ENCODE measurements around the gene RASSF6.
"Not testable (repeated sequence)": the region's sequence is repeated elsewhere in the genome, so short reads cannot be mapped to it uniquely, and the experiment has no call there.

RASSF6 gene

GRCh38 chr4:73575660-73576059 is 44.6 kb downstream of the RASSF6 start:
- DNase-seq: no peak

- peak; percentile 18 to 33 for DNase-seq
These were observed 46.3 kb downstream of the RASSF6 start for GRCh38 chr4:73573794-73574528.

GRCh38 chr4:73550865-73551264 is 69.4 kb downstream of the RASSF6 start:
- not testable (repeated sequence) for DNase-seq

GRCh38 chr4:73544620-73545019 is 75.6 kb downstream of the RASSF6 start:
- no peak for DNase-seq

- no peak for DNase-seq
These were observed 79.0 kb downstream of the RASSF6 start for GRCh38 chr4:73541251-73541650.

DNA sequence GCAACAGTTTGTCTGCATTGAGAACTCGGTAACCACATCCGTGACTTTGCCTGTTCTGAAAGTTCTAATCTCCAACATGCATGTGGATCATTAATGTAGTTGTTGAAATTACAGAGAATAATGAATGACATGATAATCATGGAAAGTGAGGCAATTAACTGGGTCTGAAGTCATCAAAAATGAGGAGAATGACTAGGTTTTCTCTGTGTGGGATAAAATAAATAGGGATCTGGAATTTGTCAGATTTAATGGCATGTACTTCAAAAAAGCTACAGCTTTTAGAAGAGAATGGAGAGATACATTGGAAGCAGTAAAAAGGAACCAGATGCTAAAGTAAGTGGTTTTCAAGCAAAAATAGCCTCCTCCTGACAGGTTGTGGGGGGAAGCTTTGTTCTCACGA is 79.4 kb downstream of the RASSF6 start:
- no peak for DNase-seq

DNA sequence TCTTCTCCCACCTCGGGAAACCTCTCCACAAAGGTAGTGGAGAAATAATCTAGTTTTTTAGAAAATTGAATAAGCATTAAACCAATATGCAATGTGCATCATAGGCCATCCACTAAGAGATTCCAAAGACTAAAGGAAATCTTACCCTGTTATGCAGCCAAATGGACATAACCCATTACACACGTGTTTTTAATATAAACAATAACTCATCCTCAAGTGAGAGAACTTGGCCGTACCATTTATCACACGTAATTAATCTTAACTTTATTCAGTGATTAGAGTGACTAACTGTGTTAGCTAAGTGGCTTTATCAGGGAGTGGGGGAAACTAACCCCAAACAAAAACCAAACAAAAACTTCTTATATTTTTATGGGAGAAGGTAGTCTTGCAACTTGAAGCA is 80.8 kb downstream of the RASSF6 start:
- DNase-seq: no peak

- DNase-seq: no peak
These were observed 82.1 kb downstream of the RASSF6 start for GRCh38 chr4:73538162-73538561.

GRCh38 chr4:73533515-73534422 is 86.5 kb downstream of the RASSF6 start:
- DNase-seq: no peak

DNA sequence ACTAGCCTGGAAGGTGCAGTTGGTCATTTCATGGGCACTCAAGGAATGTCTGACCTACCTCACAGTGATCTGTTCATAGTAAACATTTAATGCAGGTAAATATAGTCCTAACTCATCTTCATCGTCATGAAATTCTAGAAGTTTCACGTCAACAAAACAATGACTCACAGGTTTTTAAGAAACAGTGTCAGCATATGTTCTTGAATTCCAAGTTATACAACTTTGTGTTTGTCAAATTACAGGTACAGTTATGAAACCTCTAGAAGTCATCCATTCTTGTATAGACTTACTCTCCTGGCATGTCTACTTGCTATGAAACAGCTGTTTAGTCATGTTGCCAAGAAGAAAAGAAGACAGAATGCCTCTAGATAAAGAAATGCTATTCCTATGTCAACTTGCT is 92.1 kb downstream of the RASSF6 start:
- no peak for DNase-seq

DNA sequence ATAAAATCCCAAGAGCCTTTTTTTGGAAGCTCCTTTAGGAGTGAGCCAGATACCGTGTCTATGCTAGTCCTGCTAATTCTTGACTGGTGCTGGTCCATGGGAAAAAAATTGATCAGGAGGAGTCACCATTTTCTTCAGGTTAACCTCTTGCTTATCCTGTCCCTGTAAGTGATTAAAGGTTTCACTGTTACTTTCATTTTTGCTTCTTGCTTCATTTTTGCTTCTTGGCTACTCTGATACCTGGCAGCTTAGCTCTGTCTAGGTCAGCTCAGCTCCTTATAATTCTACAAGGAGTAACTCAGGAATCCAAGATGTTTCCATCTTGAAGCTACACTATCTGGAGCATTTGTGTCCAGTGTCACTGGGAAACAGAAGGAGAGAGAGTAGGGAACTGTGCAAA is 93.0 kb downstream of the RASSF6 start:
- DNase-seq: no peak

DNA sequence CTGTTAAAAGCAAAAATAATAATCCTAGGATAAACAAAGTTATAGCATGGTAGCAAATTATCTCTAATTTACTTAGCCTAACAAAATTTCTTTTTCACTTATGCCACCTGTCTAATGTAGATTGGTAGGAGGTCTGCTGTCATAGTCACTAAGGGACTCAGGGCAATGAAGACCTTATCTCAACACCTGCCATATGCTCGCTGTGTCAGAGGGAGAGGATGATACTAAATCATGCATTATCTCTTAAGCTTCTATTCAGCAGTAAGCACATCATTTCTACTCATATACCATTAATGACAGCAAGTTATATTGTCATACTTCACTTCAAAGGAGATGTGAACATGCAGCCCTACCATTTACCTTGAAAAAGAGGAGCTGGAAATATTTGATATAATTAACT is 94.6 kb downstream of the RASSF6 start:
- DNase-seq: no peak

GRCh38 chr4:73523126-73523525 is 97.1 kb downstream of the RASSF6 start:
- no peak for DNase-seq
